Thoracic aorta (tissue), 2 donors: Measurements from ENCODE around the gene CCDC97. TPM values are rescaled to one million over a fixed set of nuclear protein-coding genes. Genes with fewer than 3 reads are reported as not detected.

Experiments used
- ATAC-seq: fragments of 150-250 bp; one replicate; pipeline ENCODE4 v1.8.0; 2017; ENCODE audit warnings: low read depth; ENCODE audit not compliant: insufficient number of reproducible peaks, low FRiP score
- DNase-seq: peaks from one replicate; pipeline ENCODE4 v3.0.0-alpha.2; 2020; ENCODE audit warnings: low spot score
- H3K27ac ChIP-seq, 2 donors: fragments of 200-600 bp; sonication (generic); 1 replicate in 1 of 2; 2 replicates in 1 of 2; pipeline ENCODE4 v1.5.1; 2016; ENCODE audit warnings: mild to moderate bottlenecking in 2 of 2, moderate library complexity in 2 of 2
- H3K27me3 ChIP-seq: fragments of 200-600 bp; sonication (generic); replicated peaks from 2 replicates; pipeline ENCODE4 v1.6.0; 2016; ENCODE audit warnings: mild to moderate bottlenecking; ENCODE audit not compliant: insufficient read depth
- H3K36me3 ChIP-seq: fragments of 200-600 bp; sonication (generic); one replicate; pipeline ENCODE4 v1.5.1; 2016
- H3K4me1 ChIP-seq, 2 donors: fragments of 200-600 bp; sonication (generic); 1 replicate in 1 of 2; 2 replicates in 1 of 2; pipeline versions ENCODE4 v1.5.1 to v1.6.0; 2016; ENCODE audit warnings: low read depth in 2 of 2, mild to moderate bottlenecking in 1 of 2; ENCODE audit not compliant: control insufficient read depth in 1 of 2
- H3K4me3 ChIP-seq: fragments of 200-600 bp; sonication (generic); 2 replicates; pipeline ENCODE4 v1.5.1; 2016; ENCODE audit warnings: mild to moderate bottlenecking
- H3K9me3 ChIP-seq: fragments of 200-600 bp; sonication (generic); 2 replicates; pipeline ENCODE4 v1.5.1; 2016
- total RNA-seq, 2 donors: library from RNA; depleted of rRNA; stranded (reverse); fragments of >200 nt; gene quantifications; one replicate each; pipeline versions ENCODE4 v1.1.0 to v1.2.3, GENCODE V29; 2016
- TF ChIP-seq, protein P1 (sequence below): fragments of 200-600 bp; sonication (generic); IDR thresholded peaks from one replicate; pipeline ENCODE4 v1.5.1; 2019; ENCODE audit warnings: antibody characterized with exemption

The CCDC97 gene
- total RNA-seq, 2 donors from 2014 or later: 15.2 to 22.4 TPM

DNA sequence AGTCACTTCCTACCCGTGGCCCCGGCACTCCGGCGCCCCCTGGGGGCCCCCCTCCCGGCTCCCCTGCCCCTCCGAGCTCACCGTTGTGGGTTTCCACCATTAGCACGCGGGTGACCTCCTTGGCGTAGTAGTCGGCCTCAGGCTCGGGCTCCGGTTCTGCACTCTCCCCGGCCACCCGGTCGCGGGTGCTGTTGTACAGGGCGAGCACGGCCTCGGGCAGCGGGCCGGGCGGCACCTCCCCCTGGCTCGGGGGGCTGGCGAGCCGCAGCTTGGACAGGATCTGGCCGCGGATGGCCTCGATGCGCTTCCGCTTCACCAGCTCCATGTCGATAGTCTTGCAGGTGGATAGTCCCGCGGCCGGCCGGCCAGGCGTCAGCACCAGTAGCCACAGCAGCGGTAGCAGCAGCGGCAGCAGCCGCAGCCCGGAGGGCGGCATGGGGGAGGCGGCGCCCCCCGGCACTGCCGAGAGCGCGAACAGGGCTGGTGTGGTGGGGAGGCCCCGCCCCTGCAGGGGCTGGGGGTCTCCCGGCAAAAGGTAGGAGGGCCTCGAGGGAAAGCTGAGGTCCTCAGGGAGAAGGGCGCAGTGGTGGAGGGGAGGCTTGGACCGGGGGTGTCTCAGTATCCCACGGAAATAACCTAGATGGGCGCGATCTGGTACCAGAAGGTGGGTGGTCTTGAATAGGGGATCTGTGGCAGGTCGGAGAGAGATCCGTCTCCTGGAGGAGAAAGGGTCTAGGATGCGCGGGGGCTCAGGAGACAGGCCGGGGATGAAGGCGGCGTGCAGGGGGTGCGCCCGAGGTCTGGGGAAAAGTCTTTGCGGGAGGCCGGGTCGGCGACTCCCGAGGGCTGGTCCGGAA is 42.9 kb downstream of the CCDC97 start:
- peak overlapping the region; percentile 98 for H3K4me3 ChIP-seq
- TF ChIP-seq, protein P1, sequence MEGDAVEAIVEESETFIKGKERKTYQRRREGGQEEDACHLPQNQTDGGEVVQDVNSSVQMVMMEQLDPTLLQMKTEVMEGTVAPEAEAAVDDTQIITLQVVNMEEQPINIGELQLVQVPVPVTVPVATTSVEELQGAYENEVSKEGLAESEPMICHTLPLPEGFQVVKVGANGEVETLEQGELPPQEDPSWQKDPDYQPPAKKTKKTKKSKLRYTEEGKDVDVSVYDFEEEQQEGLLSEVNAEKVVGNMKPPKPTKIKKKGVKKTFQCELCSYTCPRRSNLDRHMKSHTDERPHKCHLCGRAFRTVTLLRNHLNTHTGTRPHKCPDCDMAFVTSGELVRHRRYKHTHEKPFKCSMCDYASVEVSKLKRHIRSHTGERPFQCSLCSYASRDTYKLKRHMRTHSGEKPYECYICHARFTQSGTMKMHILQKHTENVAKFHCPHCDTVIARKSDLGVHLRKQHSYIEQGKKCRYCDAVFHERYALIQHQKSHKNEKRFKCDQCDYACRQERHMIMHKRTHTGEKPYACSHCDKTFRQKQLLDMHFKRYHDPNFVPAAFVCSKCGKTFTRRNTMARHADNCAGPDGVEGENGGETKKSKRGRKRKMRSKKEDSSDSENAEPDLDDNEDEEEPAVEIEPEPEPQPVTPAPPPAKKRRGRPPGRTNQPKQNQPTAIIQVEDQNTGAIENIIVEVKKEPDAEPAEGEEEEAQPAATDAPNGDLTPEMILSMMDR: peak; percentile 20
- H3K4me1 ChIP-seq: peaks cover 0 to 20% of the 10 kb centered on the region in 2 donors
- H3K27me3 ChIP-seq: no peaks in the 10 kb centered on the region
- ATAC-seq: peak; percentile 7
- H3K9me3 ChIP-seq: no peaks in the 10 kb centered on the region
- peak overlapping the region; percentile 79 to 89 for H3K27ac ChIP-seq
- H3K36me3 ChIP-seq: no peaks in the 10 kb centered on the region
- DNase-seq: no peak

DNA sequence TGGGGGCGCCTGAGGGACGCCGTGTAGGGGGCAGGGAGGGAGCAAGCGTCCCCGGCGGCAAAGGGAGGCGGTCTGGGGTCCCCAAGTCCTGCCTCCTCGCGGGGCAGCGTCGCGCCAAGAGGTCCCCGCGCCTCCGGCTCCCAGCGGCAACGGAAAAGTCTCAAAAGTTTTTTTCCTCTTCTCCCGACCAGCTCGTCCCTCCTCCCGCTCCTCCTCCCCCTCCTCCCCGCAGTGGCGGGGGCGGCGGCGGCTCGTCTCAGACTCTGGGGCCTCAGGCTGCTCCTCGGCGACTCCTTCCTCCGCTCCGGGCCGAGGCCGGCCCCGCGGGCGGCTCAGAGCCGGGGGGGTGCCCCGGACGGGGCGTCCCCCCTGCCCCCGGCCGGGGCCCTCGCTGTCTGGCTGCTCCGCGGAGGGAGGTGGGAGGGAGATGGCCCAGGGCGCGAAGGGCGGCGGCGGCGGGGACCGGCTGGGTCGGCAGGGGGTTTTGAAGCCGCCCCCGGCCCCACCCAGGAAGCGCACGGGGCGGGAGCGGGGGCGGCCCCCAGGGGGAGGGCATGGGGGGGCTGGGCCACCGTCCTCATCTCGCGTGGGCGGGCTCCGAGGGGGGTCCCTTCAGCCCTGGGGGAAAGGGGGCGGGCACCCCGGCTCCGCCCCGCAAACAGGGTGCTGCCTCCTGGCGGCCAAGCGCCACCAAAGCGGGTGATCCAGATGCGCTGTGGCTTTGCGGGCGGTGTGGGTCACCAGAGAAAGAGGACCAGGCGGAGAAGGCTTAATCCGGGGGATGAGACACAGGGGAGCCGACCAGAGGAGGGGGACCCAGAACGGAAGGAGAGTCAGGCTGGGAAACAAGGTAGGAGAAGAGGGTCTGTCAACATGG is 43.7 kb downstream of the CCDC97 start, which contains the start of gene TGFB1:
Gene TGFB1 (minus strand): TSS at position 457 of the 877 bp plus-strand sequence. CDS start 878 bp downstream, outside the sequence.
- DNase-seq (peak; percentile 49), ATAC-seq (peak; percentile 46)
- Histone ChIP-seq H3K4me1 (peaks cover 0 to 20% of the 10 kb centered on the region in 2 donors), H3K27ac (peak within 1 kb of the TSS; percentile 79 to 89), H3K36me3 (no peaks in the 10 kb centered on the region), H3K9me3 (no peaks in the 10 kb centered on the region), H3K27me3 (no peaks in the 10 kb centered on the region), H3K4me3 (peak within 1 kb of the TSS; percentile 98)
- TF ChIP-seq, protein P1: peak; percentile 91

DNA sequence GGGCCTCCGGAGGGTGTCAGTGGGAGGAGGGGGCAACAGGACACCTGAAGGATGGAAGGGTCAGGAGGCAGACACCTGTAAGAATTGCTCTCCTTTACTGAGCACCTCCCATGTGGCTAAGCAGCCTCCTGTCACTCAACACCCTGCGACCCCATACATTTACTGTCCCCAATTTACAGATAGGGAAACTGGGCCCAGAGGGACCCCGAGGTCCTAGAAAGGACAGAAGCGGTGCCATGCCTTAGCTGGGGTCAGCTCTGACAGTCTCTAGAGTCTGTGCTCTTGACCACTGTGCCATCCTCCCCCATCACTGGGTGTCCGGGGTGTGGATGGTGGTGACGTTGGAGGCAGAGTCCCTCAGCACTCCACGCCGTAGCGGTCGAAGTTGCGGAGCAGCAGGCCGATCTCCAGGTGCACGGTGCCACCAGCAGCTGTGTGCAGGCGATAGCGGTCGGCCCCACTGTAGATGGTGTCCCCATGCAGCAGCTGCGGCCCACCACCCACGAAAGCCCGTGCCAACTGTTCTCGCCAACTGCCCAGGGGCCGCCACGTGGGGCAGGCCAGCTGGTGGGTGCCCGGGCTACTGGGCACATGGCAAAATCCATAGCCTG is 44.5 kb downstream of the CCDC97 start:
- no peaks in the 10 kb centered on the region for H3K9me3 ChIP-seq
- no peaks in the 10 kb centered on the region for H3K27me3 ChIP-seq
- peaks cover 0 to 16% of the 10 kb centered on the region in 2 donors for H3K4me1 ChIP-seq
- peak overlapping the region; percentile 79 to 89 for H3K27ac ChIP-seq
- ATAC-seq: peak; percentile 3
- no peaks in the 10 kb centered on the region for H3K36me3 ChIP-seq
- no peak for DNase-seq
- TF ChIP-seq, protein P1: no peak
- peak overlapping the region; percentile 98 for H3K4me3 ChIP-seq

DNA sequence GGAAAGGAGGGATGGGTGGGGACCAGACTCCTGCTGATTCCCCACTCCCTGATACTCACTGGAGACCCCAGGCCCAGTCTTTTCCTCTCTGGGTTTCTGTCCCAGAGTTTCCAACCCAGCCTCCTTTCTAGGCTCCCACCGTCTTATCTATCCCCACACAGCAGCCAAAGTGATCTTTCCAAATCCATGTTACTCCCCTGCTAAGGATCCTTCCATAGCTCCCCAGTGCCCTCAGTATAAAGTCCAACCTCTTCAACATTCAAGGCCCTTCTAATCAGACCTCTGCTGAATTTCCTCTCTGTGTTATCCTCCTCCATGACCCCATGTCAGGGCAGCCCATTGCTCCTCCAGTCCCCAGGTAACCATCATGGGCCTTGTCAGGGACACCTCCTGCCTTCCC is 45.1 kb downstream of the CCDC97 start:
- no peak for ATAC-seq
- DNase-seq: no peak
- Histone ChIP-seq H3K4me3 (no peak overlapping the region), H3K27ac (no peak overlapping the region), H3K36me3 (no peaks in the 10 kb centered on the region), H3K4me1 (peaks cover 0 to 12% of the 10 kb centered on the region in 2 donors), H3K27me3 (no peaks in the 10 kb centered on the region), H3K9me3 (no peaks in the 10 kb centered on the region)
- TF ChIP-seq, protein P1: no peak
